Karpas-422 (cell line): Measurements from ENCODE around the gene SPDYC. TPM values are rescaled to one million over a fixed set of nuclear protein-coding genes. Genes with fewer than 3 reads are reported as not detected.
A peak's percentile ranks its signal among the peaks of the same experiment; 100 is the strongest.

Source experiments
- DNase-seq: peaks from one replicate; pipeline ENCODE4 v3.0.0-alpha.2; 2015
- H2AFZ ChIP-seq: fragments of 200-600 bp; sonication (generic); 2 replicates; pipeline ENCODE4 v1.6.1; 2014; ENCODE audit warnings: antibody characterized with exemption, low read length, mixed read lengths
- H3K27ac ChIP-seq: fragments of 200-600 bp; sonication (generic); 2 replicates; pipeline ENCODE4 v1.5.1; 2014; ENCODE audit warnings: mild to moderate bottlenecking, low read length, moderate library complexity
- H3K27me3 ChIP-seq: fragments of 200-600 bp; sonication (generic); 2 replicates; pipeline ENCODE4 v1.6.1; 2014; ENCODE audit warnings: low read length, mixed read lengths
- H3K36me3 ChIP-seq: fragments of 200-600 bp; sonication (generic); 2 replicates; pipeline ENCODE4 v1.6.1; 2014; ENCODE audit warnings: low read length, mixed read lengths; ENCODE audit not compliant: insufficient read depth
- H3K4me1 ChIP-seq: fragments of 200-600 bp; sonication (generic); 2 replicates; pipeline ENCODE4 v1.6.1; 2014; ENCODE audit warnings: mild to moderate bottlenecking, low read length, mixed read lengths
- H3K4me2 ChIP-seq: fragments of 200-600 bp; sonication (generic); 2 replicates; pipeline ENCODE4 v1.6.1; 2014; ENCODE audit warnings: low read length, low read depth, mild to moderate bottlenecking; ENCODE audit not compliant: poor library complexity, severe bottlenecking
- H3K4me3 ChIP-seq: fragments of 200-600 bp; sonication (generic); 2 replicates; pipeline ENCODE4 v1.5.1; 2014; ENCODE audit warnings: mild to moderate bottlenecking, antibody characterized with exemption, low read length, mixed read lengths
- H3K79me2 ChIP-seq: fragments of 200-600 bp; sonication (generic); 2 replicates; pipeline ENCODE4 v1.6.1; 2014; ENCODE audit warnings: mild to moderate bottlenecking, low read length, mixed read lengths
- H3K9ac ChIP-seq: fragments of 200-600 bp; sonication (generic); 2 replicates; pipeline ENCODE4 v1.6.0; 2014; ENCODE audit warnings: low read length
- H3K9me2 ChIP-seq: fragments of 200-600 bp; sonication (generic), shearing (Covaris generic); replicated peaks from 2 replicates; pipeline ENCODE4 v1.6.0; 2014; ENCODE audit warnings: mild to moderate bottlenecking, low read length, moderate library complexity; ENCODE audit not compliant: insufficient read depth
- H3K9me3 ChIP-seq: fragments of 300-700, 200-600 bp; sonication (generic); 2 replicates; pipeline ENCODE4 v1.6.1; 2014; ENCODE audit warnings: low read length, mixed read lengths
- H4K20me1 ChIP-seq: fragments of 200-600 bp; sonication (generic); 2 replicates; pipeline ENCODE4 v1.6.1; 2014; ENCODE audit warnings: mild to moderate bottlenecking, antibody characterized with exemption, low read length, low read depth; ENCODE audit not compliant: insufficient read depth
- total RNA-seq: library from RNA; depleted of rRNA; stranded (reverse); fragments of >200 nt; shearing (Covaris generic); gene quantifications from 2 replicates; pipeline ENCODE4 v1.2.3, GENCODE V29; 2014; ENCODE audit warnings: low replicate concordance

SPDYC gene
- total RNA-seq, 1 experiment from 2014 or later: not detected

- H3K27me3 ChIP-seq: no peaks in the 10 kb centered on the region
- no peak overlapping the region for H3K4me2 ChIP-seq
- H3K9me3 ChIP-seq: no peaks in the 10 kb centered on the region
- no peak overlapping the region for H2AFZ ChIP-seq
- no peak overlapping the region for H3K4me3 ChIP-seq
- no peaks in the 10 kb centered on the region for H3K9me2 ChIP-seq
- no peaks in the 10 kb centered on the region for H4K20me1 ChIP-seq
- H3K9ac ChIP-seq: no peak overlapping the region
- H3K79me2 ChIP-seq: no peaks in the 10 kb centered on the region
- H3K36me3 ChIP-seq: no peaks in the 10 kb centered on the region
- no peak overlapping the region for H3K27ac ChIP-seq
- peaks cover 10% of the 10 kb centered on the region for H3K4me1 ChIP-seq
- DNase-seq: no peak
Observed at GRCh38 chr11:65157336-65157735, 12.7 kb upstream of the SPDYC start.

DNA sequence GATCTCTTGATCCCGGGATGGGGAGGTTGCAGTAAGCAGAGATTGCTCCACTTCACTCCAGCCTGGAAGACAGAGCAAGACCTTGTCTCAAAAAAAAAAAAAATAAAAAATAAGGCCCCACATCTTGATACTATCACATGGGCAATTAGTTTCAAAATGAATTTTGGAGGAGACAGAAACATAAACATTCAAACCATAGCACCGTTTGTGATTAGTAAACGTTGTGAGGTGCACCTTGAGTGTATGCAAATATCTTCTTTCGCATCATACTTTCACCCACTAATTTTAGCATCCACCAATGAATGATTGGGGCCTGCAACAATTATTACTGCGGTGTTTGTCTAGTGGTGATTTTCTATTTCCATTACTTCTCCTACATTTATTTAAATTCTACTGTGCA lies 11.0 kb upstream of the SPDYC start:
- Histone ChIP-seq H3K27me3 (no peaks in the 10 kb centered on the region), H3K79me2 (no peaks in the 10 kb centered on the region), H3K9ac (no peak overlapping the region), H2AFZ (no peak overlapping the region), H3K27ac (no peak overlapping the region), H3K4me1 (peaks cover 10% of the 10 kb centered on the region), H3K9me2 (no peaks in the 10 kb centered on the region), H3K36me3 (no peaks in the 10 kb centered on the region), H4K20me1 (no peaks in the 10 kb centered on the region), H3K4me3 (no peak overlapping the region), H3K9me3 (no peaks in the 10 kb centered on the region), H3K4me2 (no peak overlapping the region)
- no peak for DNase-seq

DNA sequence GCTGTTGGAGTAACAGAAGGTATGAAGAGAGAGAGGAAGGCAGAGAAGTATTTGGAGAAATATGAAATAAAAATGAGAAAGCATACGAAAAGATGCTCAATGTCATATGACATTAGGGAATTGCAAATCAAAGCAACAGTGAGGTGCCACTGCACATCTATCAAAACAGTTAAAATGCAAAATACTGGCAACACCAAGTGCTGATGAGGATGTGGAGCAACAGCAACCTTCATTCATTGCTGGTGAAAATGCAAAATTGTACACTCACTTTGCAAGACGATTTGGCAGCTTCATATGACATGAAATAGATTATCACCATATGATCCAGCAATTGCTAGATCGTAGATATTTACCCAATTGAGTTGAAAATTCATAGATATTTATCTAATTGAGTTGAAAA lies 9.4 kb upstream of the SPDYC start:
- DNase-seq: no peak
- H3K4me1 ChIP-seq: peaks cover 10% of the 10 kb centered on the region
- H2AFZ ChIP-seq: no peak overlapping the region
- H3K27me3 ChIP-seq: no peaks in the 10 kb centered on the region
- no peaks in the 10 kb centered on the region for H4K20me1 ChIP-seq
- no peak overlapping the region for H3K4me2 ChIP-seq
- H3K9me2 ChIP-seq: no peaks in the 10 kb centered on the region
- H3K9me3 ChIP-seq: no peaks in the 10 kb centered on the region
- H3K36me3 ChIP-seq: no peaks in the 10 kb centered on the region
- no peak overlapping the region for H3K9ac ChIP-seq
- H3K4me3 ChIP-seq: no peak overlapping the region
- no peak overlapping the region for H3K27ac ChIP-seq
- H3K79me2 ChIP-seq: no peaks in the 10 kb centered on the region

GRCh38 chr11:65163684-65164083 lies 6.3 kb upstream of the SPDYC start:
- no peak overlapping the region for H3K4me2 ChIP-seq

DNA sequence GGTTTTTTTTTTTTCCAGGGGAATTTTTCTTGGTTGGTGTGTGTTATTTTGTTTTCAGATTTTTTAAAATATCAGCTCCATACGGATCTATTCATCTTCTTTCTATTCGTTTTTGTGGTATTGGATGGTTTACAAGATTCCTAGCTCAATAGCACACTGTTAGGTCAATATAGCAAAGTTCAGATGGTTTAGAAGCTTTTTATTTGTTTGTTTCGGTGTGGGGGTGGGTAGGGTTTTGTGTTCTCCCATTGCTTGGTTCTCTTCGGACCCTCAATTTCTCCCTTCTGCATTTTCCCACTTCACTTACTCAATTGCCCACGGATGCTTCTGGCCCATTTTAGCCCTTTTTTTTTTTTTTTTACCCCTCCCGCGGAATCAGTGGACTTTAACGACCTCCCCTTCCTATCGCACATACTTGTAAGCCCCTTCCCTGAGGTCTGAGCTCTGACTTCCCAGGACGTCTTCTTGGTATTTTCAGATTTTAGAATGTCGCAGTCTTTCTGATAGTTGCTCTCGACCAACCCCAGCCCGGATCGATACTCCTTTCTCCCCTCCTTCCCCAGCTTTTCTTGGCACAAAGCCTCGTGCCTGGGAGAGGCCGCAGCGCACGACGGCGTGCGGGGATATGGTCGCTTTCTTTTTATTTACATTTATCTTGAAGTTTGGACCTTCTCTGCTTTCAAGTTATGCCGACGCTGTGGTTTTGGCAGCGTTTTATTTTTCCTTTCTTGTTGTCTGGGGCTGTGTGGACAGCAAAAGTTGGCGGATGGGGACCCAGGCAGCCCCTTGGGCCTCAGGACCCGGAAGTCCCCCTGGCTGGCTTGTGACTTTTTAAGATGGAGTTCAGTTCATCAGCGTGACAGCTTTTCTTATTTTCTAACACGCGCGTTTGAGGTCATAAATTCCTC lies 4.4 kb upstream of the SPDYC start:
- H3K9me2 ChIP-seq: no peaks in the 10 kb centered on the region
- no peaks in the 10 kb centered on the region for H3K79me2 ChIP-seq
- no peak overlapping the region for H3K4me2 ChIP-seq
- no peaks in the 10 kb centered on the region for H3K4me1 ChIP-seq
- no peak for DNase-seq
- no peaks in the 10 kb centered on the region for H3K27me3 ChIP-seq
- H3K4me3 ChIP-seq: no peak overlapping the region
- no peak overlapping the region for H3K27ac ChIP-seq
- H2AFZ ChIP-seq: no peak overlapping the region
- no peaks in the 10 kb centered on the region for H4K20me1 ChIP-seq
- H3K36me3 ChIP-seq: no peaks in the 10 kb centered on the region
- no peaks in the 10 kb centered on the region for H3K9me3 ChIP-seq
- H3K9ac ChIP-seq: no peak overlapping the region

More at GRCh38 chr11:65163684-65164083, 6.3 kb upstream of the SPDYC start:
- Histone ChIP-seq H2AFZ (no peak overlapping the region), H3K4me1 (peaks cover 9% of the 10 kb centered on the region), H3K9ac (no peak overlapping the region), H3K4me3 (no peak overlapping the region), H3K27me3 (no peaks in the 10 kb centered on the region), H3K27ac (no peak overlapping the region), H3K9me2 (no peaks in the 10 kb centered on the region), H3K79me2 (no peaks in the 10 kb centered on the region), H4K20me1 (no peaks in the 10 kb centered on the region), H3K9me3 (no peaks in the 10 kb centered on the region), H3K36me3 (no peaks in the 10 kb centered on the region)
- no peak for DNase-seq

DNA sequence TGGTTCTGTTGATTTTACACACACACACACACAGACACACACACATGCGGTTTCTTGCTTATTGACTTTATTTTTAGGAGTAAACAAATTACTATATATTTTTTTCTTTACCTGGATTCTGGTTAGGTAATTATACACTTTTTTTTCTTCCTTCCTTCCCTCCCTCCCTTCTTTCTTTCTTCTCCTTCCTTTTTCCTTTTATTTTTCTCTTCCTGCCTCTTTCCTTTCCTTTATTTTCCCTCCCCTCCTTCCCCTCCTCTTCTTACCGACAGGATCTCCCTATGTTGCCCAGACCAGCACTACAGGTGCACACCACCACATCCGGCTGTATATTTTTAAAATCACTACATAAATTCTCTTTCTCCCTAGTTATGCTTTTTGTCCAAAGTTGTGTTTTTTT lies 3.1 kb upstream of the SPDYC start:
- H3K9me2 ChIP-seq: no peaks in the 10 kb centered on the region
- H3K27ac ChIP-seq: no peak overlapping the region
- no peaks in the 10 kb centered on the region for H3K27me3 ChIP-seq
- H2AFZ ChIP-seq: no peak overlapping the region
- H3K36me3 ChIP-seq: no peaks in the 10 kb centered on the region
- no peak overlapping the region for H3K4me2 ChIP-seq
- H3K4me3 ChIP-seq: no peak overlapping the region
- no peak for DNase-seq
- no peaks in the 10 kb centered on the region for H3K9me3 ChIP-seq
- no peaks in the 10 kb centered on the region for H3K4me1 ChIP-seq
- H3K79me2 ChIP-seq: no peaks in the 10 kb centered on the region
- no peak overlapping the region for H3K9ac ChIP-seq
- H4K20me1 ChIP-seq: no peaks in the 10 kb centered on the region

DNA sequence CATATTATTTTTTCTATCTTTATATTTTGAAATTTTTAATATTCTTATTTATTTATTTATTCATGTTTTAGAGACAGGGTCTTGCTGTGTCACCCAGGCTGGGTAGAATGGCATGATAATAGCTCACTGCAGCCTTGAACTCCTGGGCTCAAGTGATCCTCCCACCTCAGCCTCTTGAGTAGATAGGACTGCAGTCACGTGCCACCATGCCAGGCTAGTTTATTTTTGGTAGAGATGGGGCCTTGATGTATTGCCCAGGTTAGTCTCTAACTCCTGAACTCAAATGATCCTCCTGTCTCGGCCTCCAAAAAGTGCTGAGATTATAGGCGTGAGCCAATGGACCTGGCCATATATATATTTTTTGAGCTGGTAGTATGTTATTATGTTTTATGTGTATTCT lies 2.4 kb upstream of the SPDYC start:
- Histone ChIP-seq H3K79me2 (no peaks in the 10 kb centered on the region), H3K27me3 (no peaks in the 10 kb centered on the region), H2AFZ (no peak overlapping the region), H3K4me1 (no peaks in the 10 kb centered on the region), H3K9ac (no peak overlapping the region), H3K9me2 (no peaks in the 10 kb centered on the region), H3K4me2 (no peak overlapping the region), H3K9me3 (no peaks in the 10 kb centered on the region), H3K36me3 (no peaks in the 10 kb centered on the region), H3K27ac (no peak overlapping the region), H4K20me1 (no peaks in the 10 kb centered on the region), H3K4me3 (no peak overlapping the region)
- DNase-seq: no peak

- Histone ChIP-seq H3K4me3 (no peak overlapping the region), H3K4me2 (no peak overlapping the region), H3K9ac (no peak overlapping the region)
Observed at GRCh38 chr11:65169164-65169641, 830 bp upstream of the SPDYC start.

More at GRCh38 chr11:65169164-65169641, 830 bp upstream of the SPDYC start:
- H3K27ac ChIP-seq: no peak overlapping the region
- H4K20me1 ChIP-seq: no peaks in the 10 kb centered on the region
- H3K27me3 ChIP-seq: no peaks in the 10 kb centered on the region
- DNase-seq: no peak
- no peaks in the 10 kb centered on the region for H3K9me2 ChIP-seq
- H3K79me2 ChIP-seq: no peaks in the 10 kb centered on the region
- H3K4me1 ChIP-seq: no peaks in the 10 kb centered on the region
- no peaks in the 10 kb centered on the region for H3K36me3 ChIP-seq
- H2AFZ ChIP-seq: peak overlapping the region; percentile 85
- no peaks in the 10 kb centered on the region for H3K9me3 ChIP-seq
